Stimulated activated CD8-positive, alpha-beta memory T cell treated with anti-CD3 and anti-CD28 coated beads, Interleukin-2, amount 100 ng/mL, for 1 hour (primary cell): Measurements from ENCODE around the gene GSTP1.
A peak's percentile ranks its signal among the peaks of the same experiment; 100 is the strongest.
"Not testable (repeated sequence)": the region's sequence is repeated elsewhere in the genome, so short reads cannot be mapped to it uniquely, and the experiment has no call there.

Experiments used
- DNase-seq, 2 donors: peaks; one replicate each; pipeline ENCODE4 v3.0.0-alpha.2; 2020; ENCODE audit warnings: low read depth in 2 of 2

GSTP1 gene

DNA sequence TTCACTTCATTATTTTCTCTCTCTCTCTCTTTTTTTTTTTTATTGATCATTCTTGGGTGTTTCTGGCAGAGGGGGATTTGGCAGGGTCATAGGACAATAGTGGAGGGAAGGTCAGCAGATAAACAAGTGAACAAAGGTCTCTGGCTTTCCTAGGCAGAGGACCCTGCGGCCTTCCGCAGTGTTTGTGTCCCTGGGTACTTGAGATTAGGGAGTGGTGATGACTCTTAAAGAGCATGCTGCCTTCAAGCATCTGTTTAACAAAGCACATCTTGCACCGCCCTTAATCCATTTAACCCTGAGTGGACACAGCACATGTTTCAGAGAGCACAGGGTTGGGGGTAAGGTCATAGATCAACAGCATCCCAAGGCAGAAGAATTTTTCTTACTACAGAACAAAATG is 13.8 kb downstream of the GSTP1 start:
- DNase-seq: not testable (repeated sequence)

GRCh38 chr11:67597963-67598362 is 14.4 kb downstream of the GSTP1 start:
- not testable (repeated sequence) for DNase-seq

GRCh38 chr11:67599149-67599548 is 15.5 kb downstream of the GSTP1 start:
- DNase-seq: no peak

DNA sequence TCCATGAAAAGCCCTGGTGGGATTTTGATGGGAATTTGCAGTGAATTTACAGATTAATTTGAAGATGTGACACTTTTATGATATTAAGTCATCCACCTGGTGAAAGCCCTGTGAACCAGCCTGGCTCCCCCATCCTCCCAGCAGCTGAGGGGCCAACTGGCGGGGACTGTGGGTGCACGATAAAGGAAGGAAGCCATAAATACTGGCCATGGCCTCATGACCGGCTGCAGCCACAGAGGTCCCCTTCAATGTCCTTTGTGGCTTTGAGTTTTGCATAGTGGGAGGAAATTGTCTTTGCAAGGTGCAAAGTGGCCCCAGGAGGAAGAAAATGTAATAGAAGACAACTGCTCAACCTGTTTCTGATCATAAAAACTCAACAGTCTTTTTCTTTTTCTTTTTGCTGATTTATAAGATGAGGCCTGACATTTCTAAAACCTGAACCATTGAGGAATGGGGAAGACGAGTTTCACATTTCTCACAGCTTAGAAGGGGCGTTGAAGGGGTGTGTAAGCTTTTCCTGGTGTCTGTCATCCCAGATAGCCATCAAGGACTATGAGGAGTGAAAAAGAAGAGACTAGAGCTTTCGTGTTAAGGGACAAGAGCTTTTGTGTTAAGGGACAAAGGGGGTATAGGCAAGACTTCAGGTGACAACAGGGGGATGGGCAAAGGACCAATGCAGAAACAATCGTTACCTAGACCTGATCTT is 16.9 kb downstream of the GSTP1 start:
- DNase-seq: no peak

- no peak for DNase-seq
These were observed 17.5 kb downstream of the GSTP1 start for GRCh38 chr11:67601098-67601497.

DNA sequence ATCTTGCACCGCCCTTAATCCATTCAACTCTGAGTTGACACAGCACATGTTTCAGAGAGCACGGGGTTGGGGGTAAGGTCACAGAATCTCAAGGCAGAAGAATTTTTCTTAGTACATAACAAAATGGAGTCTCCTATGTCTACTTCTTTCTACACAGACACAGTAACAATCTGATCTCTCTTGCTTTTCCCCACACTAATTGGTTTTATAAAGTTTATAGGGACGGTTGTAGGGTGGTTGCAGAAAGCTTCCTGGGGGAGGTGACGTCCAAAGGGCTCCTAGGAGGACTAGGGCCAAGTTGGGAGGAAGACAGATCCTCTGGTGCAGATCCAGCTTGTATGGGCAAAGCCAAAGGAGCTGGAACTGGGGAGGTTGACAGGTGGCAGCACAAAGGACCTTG is 20.5 kb downstream of the GSTP1 start:
- not testable (repeated sequence) for DNase-seq

GRCh38 chr11:67604815-67605214 is 21.2 kb downstream of the GSTP1 start:
- DNase-seq: no peak

DNA sequence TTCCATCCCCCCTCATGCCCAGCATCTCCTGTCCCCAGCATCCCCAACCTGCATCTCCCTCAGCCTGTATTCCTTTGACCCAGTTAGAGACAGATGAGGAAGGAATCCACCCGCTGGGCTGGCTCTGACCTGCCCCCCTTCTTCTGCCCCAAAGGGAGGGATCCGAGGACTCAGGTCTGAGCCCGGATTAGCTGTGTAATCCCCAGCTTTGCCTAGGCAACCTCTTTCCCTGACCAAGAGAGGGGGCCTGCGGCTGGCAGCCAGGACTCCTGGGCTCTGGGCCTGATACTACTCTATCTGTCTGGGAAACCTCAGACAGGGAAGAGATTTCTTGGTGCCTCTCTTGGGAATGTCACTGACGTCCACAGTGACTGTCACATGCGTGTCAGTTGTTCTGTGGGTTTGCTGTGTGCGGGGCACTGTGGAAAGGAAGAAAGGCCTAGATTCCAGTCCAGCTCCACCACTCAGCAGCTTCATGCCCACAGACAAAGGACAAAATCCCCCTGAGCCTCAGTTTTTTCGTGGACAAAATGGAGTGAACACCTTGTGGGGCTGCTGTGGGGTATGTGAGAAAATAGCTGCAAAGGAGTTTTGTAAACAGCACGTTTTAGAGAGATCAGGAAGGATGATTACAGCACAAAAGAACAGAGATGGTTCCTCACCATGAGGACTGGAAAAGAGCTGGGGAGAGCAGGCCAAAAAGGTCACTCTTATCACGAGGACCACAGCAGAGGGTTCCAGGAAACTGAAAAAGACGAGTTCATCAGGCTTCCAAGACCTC is 21.8 kb downstream of the GSTP1 start:
- DNase-seq: no peak

- DNase-seq: no peak
These were observed 22.5 kb downstream of the GSTP1 start for GRCh38 chr11:67606093-67606491.

DNA sequence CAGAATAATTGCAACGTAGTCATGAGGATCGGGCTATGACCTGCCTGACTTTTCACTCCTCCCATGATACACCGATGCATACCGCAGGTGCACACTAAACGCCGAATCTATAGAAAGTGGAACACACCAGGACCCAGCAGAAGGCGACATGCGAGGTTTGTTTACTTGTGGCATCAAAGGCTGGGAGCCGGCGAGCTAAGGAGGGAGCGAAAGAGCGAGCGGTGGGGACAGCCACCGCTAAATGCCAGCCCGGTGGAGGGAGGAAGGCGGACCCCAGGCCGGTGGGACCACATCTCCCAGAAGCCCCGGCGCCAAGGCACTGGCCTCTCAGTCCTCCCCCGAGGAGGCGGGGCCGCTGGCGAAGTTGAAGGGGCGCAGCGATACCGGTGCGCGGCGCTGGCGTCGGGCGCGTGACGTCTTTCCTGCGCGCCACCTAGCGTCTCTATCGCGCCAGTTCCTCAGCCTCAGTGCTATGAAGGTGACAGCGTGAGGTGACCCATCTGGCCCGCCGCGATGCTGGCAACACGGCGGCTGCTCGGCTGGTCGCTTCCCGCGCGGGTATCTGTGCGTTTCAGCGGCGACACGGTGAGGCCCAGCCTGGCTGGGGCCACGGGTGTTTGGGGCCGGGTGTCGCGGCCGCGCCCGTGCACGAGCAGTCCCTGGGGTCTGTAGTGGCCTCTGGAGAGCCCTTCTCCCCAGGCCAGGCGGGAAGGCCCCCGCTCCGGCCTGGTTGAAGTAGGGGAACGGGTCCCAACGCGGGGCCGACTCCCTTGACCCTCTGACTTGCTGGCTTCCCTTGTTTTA is 23.1 kb downstream of the GSTP1 start, which contains the start of gene NDUFV1:
NDUFV1 (plus strand) TSS at position 445 of the 804 bp plus-strand sequence; CDS start at position 514, 69 bp downstream.
- DNase-seq: peak; percentile 90 to 94

GRCh38 chr11:67607507-67607906 is 23.9 kb downstream of the GSTP1 start:
- no peak for DNase-seq

DNA sequence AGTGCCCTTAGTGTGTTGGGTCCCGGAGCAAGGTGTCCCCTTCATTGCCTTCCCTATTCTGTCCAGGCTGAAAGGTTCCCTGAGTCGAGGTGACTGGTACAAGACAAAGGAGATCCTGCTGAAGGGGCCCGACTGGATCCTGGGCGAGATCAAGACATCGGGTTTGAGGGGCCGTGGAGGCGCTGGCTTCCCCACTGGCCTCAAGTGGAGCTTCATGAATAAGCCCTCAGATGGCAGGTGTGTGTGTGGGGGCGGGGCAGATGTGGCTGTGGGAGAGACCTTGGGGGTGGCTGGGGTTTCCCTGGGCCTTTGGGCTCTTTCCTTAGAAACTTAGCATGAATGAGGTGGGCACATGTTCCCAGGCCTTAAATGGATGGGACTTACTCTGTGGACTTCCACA is 24.9 kb downstream of the GSTP1 start:
- no peak for DNase-seq

DNA sequence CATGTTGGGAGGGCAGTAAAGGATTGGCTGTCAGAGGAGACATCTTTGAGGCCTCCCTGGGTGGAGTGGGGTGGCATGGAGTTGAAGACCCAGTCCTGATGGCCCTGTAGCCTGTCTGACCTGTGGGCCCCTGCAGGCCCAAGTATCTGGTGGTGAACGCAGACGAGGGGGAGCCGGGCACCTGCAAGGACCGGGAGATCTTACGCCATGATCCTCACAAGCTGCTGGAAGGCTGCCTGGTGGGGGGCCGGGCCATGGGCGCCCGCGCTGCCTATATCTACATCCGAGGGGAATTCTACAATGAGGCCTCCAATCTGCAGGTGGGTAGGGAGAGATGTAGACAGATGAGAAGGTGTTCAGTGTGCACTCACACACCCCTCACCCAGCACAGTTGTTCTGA is 25.7 kb downstream of the GSTP1 start:
- no peak for DNase-seq

DNA sequence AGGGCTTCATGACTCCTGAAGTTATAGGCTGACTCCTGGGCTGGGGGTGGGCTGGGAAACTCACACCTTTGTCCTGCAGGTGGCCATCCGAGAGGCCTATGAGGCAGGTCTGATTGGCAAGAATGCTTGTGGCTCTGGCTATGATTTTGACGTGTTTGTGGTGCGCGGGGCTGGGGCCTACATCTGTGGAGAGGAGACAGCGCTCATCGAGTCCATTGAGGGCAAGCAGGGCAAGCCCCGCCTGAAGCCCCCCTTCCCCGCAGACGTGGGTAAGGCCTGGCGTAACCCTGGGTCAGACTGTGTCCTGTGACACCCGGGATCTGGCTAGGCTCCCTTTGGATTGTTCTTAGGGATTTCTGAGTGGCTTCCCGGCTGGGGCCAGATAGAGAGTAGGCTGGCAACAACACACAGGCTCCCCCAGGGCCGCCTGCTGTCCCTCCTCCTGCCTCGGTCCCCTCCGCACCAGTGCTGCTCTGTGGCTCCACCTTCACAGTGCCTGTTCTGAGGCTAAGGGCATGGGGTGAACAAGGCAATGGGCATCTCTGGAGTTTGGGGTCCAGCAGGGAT is 26.8 kb downstream of the GSTP1 start:
- DNase-seq: no peak

GRCh38 chr11:67611165-67611564 is 27.6 kb downstream of the GSTP1 start:
- DNase-seq: no peak

DNA sequence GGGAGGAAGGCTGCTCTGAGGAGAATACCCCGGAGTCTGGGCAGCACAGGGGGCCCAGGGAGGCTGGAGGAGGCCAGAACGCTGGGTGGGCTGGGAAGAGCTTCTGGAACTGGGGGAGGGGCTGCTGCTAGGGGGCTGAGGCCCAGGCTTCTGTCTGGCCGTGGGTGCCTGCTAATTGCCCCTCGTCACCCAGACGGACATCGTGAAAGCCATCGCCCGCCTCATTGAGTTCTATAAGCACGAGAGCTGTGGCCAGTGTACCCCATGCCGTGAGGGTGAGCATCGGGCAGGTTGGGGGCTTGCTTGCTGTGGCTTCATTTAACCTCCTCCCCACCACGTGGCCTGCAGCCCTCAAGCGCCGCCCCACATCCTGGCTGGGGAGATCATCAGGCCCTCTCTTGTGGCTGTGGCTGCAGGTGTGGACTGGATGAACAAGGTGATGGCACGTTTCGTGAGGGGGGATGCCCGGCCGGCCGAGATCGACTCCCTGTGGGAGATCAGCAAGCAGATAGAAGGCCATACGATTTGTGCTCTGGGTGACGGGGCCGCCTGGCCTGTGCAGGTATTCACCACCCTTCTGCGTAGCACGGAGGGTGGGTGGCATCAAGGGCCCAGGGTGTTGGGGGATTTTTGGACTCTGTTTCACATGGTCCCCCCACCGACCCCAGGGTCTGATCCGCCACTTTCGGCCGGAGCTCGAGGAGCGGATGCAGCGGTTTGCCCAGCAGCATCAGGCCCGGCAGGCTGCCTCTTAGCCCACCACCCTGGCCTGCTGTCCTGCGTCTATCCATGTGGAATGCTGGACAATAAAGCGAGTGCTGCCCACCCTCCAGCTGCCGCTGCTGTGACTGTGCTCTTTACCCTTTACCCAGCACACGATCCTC is 28.3 kb downstream of the GSTP1 start:
- DNase-seq: no peak

DNA sequence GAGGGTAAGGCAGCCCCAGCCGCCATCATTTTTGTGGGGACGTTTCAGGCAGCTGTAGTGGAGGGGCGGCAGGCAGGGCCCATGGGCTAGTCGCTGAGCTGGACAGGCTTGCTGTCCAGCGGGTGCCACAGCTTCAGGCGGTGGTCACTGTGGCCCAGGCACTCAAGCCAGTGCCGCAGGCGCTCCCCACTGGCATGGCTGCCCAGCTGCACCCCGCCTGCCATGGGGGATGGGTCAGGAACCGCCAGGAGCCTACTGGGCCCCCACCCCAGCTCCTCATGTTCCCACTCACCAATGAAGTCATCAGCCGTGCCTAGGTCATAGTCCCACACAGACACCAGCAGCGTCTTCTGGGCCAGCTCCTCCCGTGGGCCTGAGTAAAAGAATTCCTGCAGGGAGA is 29.1 kb downstream of the GSTP1 start:
- DNase-seq: no peak

GRCh38 chr11:67613313-67613959 is 29.8 kb downstream of the GSTP1 start:
- no peak for DNase-seq

GRCh38 chr11:67613960-67614715 is 30.5 kb downstream of the GSTP1 start:
- peak; percentile 63 to 74 for DNase-seq
